ENCODE data around the gene TCAF2. TPM values are rescaled to one million over a fixed set of nuclear protein-coding genes. Genes with fewer than 3 reads are reported as not detected.
"Not testable (repeated sequence)": the region's sequence is repeated elsewhere in the genome, so short reads cannot be mapped to it uniquely, and the experiment has no call there.

The TCAF2 gene
- 22.4 TPM for polyA plus RNA-seq (ENCODE audit: insufficient read length)

DNA sequence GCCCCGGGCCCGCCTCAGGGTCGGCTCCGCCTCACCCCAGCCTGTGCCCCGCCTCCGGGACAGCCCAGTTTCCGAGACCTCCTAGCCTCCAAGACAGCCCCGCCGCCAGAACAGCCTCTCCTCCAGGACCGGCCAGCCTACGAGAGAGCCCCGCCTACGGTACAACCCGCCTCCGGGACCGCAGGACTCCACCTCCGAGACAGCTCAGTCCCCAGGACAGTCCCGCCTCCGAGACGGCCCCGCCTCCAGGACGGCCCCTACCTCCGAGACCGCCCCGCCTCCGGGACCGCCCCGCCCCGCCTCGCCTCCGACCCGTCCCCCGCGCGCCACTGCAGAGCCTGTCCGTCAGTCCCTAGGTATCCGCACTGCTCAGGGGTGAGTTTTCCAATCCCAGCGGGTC, at the start of gene TCAF2:
TCAF2 (plus strand) TSS at position 329 of the 400 bp plus-strand sequence.
- DNase-seq: not testable (repeated sequence)

DNA sequence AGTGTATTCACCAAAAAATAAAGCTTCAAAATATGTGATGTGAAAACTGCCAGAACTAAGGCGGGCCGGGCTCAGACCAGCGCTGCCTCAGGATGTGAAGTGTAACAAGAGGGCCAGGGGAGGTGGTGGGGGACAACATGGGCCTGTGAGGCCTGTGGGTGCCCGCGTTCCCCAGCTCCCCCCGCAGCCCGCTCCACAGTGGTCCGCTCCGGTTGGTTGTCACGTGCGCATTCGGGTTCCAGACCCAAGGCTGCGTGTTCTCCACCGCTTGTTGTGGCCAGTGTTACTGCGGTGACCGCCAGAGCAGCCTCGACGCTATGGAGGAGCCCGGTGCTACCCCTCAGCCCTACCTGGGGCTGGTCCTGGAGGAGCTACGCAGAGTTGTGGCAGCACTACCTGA, 49.3 kb upstream of the TCAF2 start, which contains the start of gene CTAGE15:
CTAGE15 (plus strand) TSS at position 301 of the 400 bp plus-strand sequence; CDS start at position 318, 17 bp downstream.
- not testable (repeated sequence) for DNase-seq

DNA sequence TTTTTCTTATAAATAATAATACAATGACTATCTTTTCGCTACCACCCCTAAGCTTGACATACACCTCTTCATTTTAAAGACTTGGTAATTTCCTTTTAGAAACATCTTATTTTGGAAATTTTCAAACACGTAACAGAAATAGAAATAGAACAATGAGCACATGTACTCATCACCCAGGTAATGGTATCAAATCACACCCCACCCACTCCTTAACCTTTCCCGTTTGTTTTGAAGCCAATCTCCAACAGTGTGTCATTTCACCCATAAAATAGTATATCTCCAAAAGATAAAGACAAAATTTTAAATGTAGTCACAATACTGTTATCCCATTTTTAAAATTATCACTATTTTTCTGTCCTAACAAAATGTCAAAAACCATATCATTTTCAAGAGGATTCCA, 32.6 kb upstream of the TCAF2 start:
- DNase-seq: not testable (repeated sequence)

DNA sequence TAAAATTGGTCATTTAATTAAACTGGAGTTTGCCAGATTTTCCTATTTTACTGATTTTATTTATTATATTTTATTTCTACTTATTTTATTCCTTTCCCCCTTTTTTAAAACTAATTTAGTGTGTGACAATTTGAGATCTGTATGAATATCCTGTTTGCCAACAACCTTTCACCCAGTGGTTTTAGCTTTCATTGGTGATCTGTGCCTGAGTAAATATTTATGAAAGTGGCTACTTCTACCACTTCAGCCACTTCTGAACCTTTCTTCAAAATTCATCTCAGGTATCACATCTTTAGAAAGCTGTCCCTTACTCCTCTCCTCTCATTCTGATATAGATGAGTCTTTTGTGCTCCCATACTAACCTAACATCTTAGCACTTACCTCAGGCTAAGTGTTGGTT, 30.9 kb upstream of the TCAF2 start:
- DNase-seq: not testable (repeated sequence)

GRCh38 chr7:143598086-143598485, 22.7 kb upstream of the TCAF2 start:
- not testable (repeated sequence) for DNase-seq

DNA sequence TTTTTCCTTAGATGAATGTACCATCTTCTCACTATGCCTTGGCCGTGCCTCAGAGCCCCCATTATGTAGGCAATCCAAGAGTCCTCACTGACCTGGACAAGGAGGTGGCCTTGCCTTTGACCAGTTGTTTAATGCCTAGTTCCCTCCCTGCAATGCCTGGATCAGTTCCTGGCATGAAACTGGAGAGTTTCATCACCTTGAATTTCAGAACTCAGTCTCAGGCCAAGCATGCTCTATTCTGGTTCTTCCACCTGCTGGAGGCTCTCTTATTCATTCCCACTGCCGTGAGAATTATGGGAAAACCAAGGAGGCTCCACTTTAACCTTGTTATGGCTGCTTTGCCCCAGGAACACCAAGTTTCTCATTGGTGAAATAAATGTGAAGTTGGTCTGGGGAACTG, 17.2 kb upstream of the TCAF2 start:
- DNase-seq: not testable (repeated sequence)

DNA sequence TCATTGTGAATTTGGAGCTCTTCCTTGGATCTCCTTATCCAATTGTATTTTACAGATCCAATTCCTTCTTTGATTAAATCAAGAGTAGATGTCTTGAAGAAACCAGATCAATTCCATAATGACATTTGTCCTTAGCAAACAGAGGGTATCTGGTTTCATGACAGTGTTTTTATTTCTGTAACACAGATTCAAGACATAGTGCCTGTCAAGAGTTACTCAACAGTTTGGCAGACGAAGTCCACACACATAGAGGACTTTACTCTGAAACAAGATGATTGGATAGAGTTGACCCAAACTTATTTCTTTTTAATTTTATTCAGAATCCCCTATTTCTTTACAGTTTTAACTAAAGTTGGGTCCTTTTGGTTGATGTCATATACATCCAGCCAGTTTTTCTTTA, 14.7 kb upstream of the TCAF2 start:
- not testable (repeated sequence) for DNase-seq

GRCh38 chr7:143615545-143615944, 5.2 kb upstream of the TCAF2 start:
- not testable (repeated sequence) for DNase-seq

GRCh38 chr7:143617204-143617603, 3.6 kb upstream of the TCAF2 start:
- DNase-seq: not testable (repeated sequence)

DNA sequence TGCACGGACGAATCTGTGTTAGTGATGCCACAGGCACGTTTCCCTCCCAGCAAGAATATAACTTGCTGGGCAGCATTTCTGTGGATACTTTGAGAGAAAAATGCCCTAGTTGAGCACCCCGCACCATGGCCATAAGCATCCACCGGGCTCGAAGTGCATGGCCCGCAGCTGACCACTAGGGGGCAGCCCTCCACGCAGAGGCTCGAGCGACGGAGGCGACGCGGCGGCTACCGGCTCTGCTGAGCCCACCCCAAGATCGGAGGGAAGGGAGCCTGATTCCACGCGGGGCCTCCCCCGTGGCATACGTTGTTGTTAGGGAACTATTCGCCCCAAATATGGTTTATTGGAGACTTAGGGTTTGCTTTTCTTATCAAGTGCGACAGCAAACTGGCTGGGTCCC, 716 bp upstream of the TCAF2 start:
- DNase-seq: not testable (repeated sequence)

DNA sequence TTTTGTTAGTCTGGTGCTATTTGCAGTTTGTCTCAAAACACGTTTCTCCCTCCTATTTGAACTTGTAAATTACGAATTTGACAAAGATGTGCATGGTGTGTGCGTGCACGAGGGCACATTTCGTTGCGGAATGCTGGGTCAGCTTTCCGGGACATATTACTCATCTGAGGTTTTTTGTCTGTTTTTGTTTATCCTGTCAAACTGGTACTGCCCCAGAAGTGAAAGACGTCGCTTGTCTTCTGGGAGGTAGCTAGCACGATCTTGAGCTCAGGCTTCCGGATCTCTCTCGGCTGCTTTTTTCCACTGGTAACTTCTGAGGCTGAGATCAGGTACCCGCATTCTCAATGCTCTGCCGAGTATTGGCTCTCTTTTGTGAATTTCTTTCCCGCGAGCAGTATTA, 401 bp downstream of the TCAF2 start:
- not testable (repeated sequence) for DNase-seq

GRCh38 chr7:143622130-143622529, 1.4 kb downstream of the TCAF2 start:
- DNase-seq: not testable (repeated sequence)

DNA sequence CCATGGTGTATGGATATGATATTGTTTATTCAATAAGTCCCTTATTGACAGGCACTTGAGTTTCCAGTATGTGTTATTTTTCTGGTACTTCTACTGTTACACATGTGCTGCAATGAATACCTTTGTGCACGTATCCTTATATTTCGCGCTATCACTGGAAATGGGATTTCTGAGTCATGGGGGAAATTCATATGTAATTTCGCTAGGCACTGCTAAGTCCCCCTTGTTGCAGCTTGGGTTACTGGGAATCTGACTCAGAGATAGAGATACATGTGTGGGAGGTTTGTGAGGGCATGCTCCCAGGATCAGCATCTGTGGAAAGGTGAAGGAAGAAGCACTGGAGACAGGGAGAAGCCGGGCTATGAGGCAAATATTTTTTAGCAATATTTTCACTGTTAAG, 9.9 kb downstream of the TCAF2 start:
- not testable (repeated sequence) for DNase-seq

DNA sequence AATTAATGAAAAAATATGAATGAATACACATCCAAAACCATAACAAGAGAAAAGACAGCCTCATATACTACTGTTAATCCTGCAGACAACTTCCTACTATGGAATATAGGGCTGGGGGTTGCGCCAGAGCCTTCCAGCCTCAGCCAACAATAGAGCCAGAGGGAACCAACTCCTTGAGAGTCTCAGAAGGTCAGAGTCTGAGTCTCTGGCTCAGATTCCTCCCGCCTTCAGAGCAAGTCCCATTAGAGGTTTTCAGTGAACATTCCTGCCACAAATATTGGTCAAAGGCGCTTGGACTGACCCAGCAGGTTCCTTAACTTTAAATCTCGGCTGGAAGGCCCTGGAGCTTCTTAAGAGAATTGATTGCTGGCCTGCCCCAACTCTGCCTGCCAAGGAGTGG, 11.7 kb downstream of the TCAF2 start:
- DNase-seq: not testable (repeated sequence)

DNA sequence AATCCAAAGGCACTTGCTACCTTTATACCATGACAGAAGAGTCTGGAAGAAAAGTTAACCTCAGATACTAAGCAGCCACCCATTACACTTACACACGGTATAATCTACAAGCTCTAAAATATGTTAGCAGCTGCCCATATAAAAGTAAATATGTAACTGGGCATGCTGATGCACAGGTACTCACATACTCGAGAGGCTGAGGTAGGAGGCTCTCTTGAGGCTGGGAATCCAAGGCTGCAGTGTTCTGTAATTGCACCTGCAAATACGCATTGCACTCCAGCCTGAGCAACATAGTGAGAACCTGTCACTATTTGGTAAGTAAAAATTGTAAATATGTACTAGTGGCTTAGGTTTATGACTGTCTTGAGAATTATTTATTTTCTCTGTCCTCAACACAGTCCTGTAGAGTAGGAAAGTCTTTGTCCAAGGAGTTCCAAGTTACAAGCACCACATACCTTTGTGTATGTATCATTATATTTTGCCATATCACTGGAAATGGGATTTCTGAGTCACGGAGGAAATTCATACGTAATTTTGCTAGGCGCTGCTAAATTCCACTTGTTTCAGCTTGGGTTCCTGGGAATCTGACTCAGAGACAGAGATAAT, 12.3 kb downstream of the TCAF2 start:
- DNase-seq: not testable (repeated sequence)

- not testable (repeated sequence) for DNase-seq
These were observed 14.8 kb downstream of the TCAF2 start for GRCh38 chr7:143635364-143636240.

GRCh38 chr7:143639372-143639771, 18.6 kb downstream of the TCAF2 start:
- DNase-seq: not testable (repeated sequence)

DNA sequence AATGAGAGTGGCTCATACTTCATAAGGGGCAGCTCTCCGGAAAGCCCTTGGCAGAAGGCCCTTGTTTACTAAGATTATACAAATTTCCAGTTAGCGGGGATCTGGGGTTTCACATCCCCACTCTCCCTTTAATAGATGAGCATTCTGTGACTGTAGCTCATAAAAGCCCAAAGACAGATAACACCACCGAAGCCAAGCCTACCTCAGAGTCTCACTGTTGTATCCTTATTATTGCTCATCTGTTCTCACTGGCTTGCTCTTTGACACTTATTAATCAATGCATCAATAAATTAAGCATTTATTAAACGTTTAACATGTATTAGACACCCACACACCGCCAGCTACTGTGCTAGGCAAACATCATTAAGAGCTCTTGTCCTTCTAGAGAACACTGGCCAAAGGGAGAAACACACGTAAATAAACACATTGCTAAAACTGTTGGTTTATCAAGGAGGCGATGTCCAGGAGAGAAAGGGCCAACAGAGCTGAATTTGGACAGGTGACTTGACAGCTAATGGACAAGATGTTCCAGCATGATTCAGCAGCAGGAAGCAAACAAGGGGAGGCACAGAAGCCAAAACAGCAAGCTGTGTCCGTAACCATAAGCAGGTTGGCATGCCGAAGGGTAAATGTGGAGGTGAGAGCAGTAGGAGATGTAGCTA, 19.9 kb downstream of the TCAF2 start:
- DNase-seq: not testable (repeated sequence)

DNA sequence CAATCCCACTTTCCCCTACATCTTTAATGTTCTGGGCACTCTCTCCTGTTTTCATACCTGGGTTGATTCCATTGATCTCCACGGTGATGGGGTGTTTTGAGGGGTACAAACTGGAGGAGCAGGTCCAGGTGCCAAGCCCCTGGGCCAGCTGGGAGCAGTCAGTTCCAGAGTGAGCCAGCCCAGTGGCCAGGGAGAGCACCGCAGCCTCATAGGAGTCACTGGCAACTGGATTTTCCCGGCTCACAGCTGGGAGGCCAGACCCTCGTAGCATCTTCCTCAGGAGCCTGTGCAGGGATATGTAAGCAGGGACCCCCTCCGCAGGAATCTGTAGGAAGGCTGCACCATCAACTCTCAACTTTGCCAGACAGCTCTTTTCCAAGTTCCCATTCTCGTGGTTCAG, 25.8 kb downstream of the TCAF2 start:
- not testable (repeated sequence) for DNase-seq

- not testable (repeated sequence) for DNase-seq
These were observed 29.1 kb downstream of the TCAF2 start for GRCh38 chr7:143649902-143650301.

DNA sequence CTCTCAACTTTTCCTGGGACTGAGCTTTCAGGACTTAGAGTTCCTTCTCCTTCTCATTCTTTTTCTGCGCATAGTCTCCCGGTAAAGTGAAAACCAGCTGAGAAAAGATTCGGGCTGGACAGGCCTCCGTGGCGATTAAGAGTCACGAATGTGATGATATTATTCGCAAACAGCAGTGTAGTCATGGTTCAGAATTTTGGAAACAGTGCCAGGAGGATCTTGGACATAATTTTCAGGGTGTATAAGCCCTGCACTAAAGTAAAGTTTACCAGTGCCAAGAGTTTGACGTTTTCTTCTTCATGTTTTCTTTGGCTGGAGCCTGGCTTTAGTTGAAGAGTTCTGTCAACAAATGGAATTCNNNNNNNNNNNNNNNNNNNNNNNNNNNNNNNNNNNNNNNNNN, 29.7 kb downstream of the TCAF2 start:
- DNase-seq: not testable (repeated sequence)
